Smooth muscle cell (in vitro differentiated cells): Measurements from ENCODE around the gene STARD4. TPM values are rescaled to one million over a fixed set of nuclear protein-coding genes. Genes with fewer than 3 reads are reported as not detected.

Experiments
- DNase-seq: peaks from one replicate; lab custom pipeline; 2025; ENCODE audit not compliant: unreplicated experiment; lab: John Stamatoyannopoulos, UW
- H2AFZ ChIP-seq: fragments of 200-600 bp; sonication (generic); 2 replicates; pipeline ENCODE4 v1.6.0; 2016; ENCODE audit warnings: antibody characterized with exemption, low read depth, mild to moderate bottlenecking
- H3F3A ChIP-seq: fragments of 200-600 bp; sonication (generic); 2 replicates; pipeline ENCODE4 v1.6.0; 2017; ENCODE audit warnings: antibody characterized with exemption, low read depth
- H3K27ac ChIP-seq: fragments of 200-600 bp; sonication (generic); 2 replicates; pipeline ENCODE4 v1.5.1; 2016; ENCODE audit warnings: low read depth, mild to moderate bottlenecking
- H3K27me3 ChIP-seq: fragments of 200-600 bp; sonication (generic); 2 replicates; pipeline ENCODE4 v1.6.1; 2016; ENCODE audit warnings: low read depth, mild to moderate bottlenecking
- H3K36me3 ChIP-seq: fragments of 200-600 bp; sonication (generic); 2 replicates; pipeline ENCODE4 v1.5.1; 2016; ENCODE audit warnings: low read depth
- H3K4me1 ChIP-seq: fragments of 200-600 bp; sonication (generic); 2 replicates; pipeline ENCODE4 v1.5.1; 2016; ENCODE audit warnings: low read depth
- H3K4me2 ChIP-seq: fragments of 200-600 bp; sonication (generic); 2 replicates; pipeline ENCODE4 v1.6.0; 2016; ENCODE audit warnings: mild to moderate bottlenecking
- H3K4me3 ChIP-seq: fragments of 200-600 bp; sonication (generic); 2 replicates; pipeline ENCODE4 v1.5.1; 2016; ENCODE audit warnings: mild to moderate bottlenecking
- H3K79me2 ChIP-seq: fragments of 200-600 bp; sonication (generic); 2 replicates; pipeline ENCODE4 v1.6.0; 2016; ENCODE audit warnings: low read depth, mild to moderate bottlenecking
- H3K9ac ChIP-seq: fragments of 200-600 bp; sonication (generic); 2 replicates; pipeline ENCODE4 v1.6.0; 2016; ENCODE audit warnings: low read depth
- H3K9me3 ChIP-seq: fragments of 200-600 bp; sonication (generic); replicated peaks from 2 replicates; pipeline ENCODE4 v1.5.1; 2016; ENCODE audit warnings: low read depth
- H4K20me1 ChIP-seq: fragments of 200-600 bp; sonication (generic); 2 replicates; pipeline ENCODE4 v1.6.0; 2016; ENCODE audit warnings: low read depth
- CTCF ChIP-seq: fragments of 200-600 bp; sonication (generic); IDR thresholded peaks from 2 replicates; pipeline ENCODE4 v1.5.1; 2017; ENCODE audit warnings: borderline replicate concordance, mild to moderate bottlenecking, antibody characterized with exemption; ENCODE audit not compliant: insufficient read depth, poor library complexity, severe bottlenecking
- WGBS: methylation state at CpG from one replicate; pipeline ENCODE4 v1.1.7; 2016; ENCODE audit warnings: low lambda C conversion rate; 5-methylcytosine and 5-hydroxymethylcytosine counted together
- polyA plus RNA-seq: library from polyadenylated mRNA; unstranded; fragments of >200 nt; fragmentation: Nextera tagmentation; extraction: Ambion mirVana; gene quantifications from 2 replicates; pipeline ENCODE4 v1.2.1, GENCODE V29; 2016
- total RNA-seq: library from RNA; depleted of rRNA; stranded (reverse); fragments of >200 nt; gene quantifications from 2 replicates; pipeline ENCODE4 v1.2.3, GENCODE V29; 2014

STARD4 gene
- total and polyA plus RNA-seq, 2 experiments from 2014 or later = 41.7 to 123 TPM

GRCh38 chr5:111532886-111533582, 20.7 kb upstream of the STARD4 start:
- Histone ChIP-seq H3K9ac (no peak overlapping the region), H4K20me1 (no peaks in the 10 kb centered on the region), H3K4me3 (no peak overlapping the region), H3F3A (no peaks in the 10 kb centered on the region), H3K36me3 (no peaks in the 10 kb centered on the region), H3K4me1 (no peaks in the 10 kb centered on the region), H3K79me2 (no peaks in the 10 kb centered on the region), H3K4me2 (no peak overlapping the region), H2AFZ (peak overlapping the region; percentile 50), H3K27ac (no peak overlapping the region), H3K27me3 (no peaks in the 10 kb centered on the region), H3K9me3 (no peaks in the 10 kb centered on the region)
- no peak for DNase-seq
- TF ChIP-seq CTCF = no peak
- WGBS = 76% methylated on average over 5 of the region's 5 CpGs

- WGBS = 25% methylated on average over 10 of the region's 10 CpGs
- Histone ChIP-seq H3K4me1 (no peaks in the 10 kb centered on the region), H4K20me1 (no peaks in the 10 kb centered on the region), H3K9ac (no peak overlapping the region), H3K4me3 (no peak overlapping the region), H2AFZ (peak overlapping the region; percentile 64), H3K27me3 (no peaks in the 10 kb centered on the region), H3F3A (no peaks in the 10 kb centered on the region), H3K4me2 (peak overlapping the region; percentile 22), H3K27ac (peak overlapping the region; percentile 83), H3K36me3 (no peaks in the 10 kb centered on the region), H3K9me3 (no peaks in the 10 kb centered on the region), H3K79me2 (no peaks in the 10 kb centered on the region)
- DNase-seq = no peak
- TF ChIP-seq CTCF = no peak
These were observed 18.0 kb upstream of the STARD4 start for GRCh38 chr5:111530298-111530740.

GRCh38 chr5:111528056-111528455, 15.7 kb upstream of the STARD4 start:
- no peak overlapping the region for H2AFZ ChIP-seq
- no peak overlapping the region for H3K9ac ChIP-seq
- no peaks in the 10 kb centered on the region for H3K36me3 ChIP-seq
- H4K20me1 ChIP-seq = no peaks in the 10 kb centered on the region
- H3K4me2 ChIP-seq = no peak overlapping the region
- 95% methylated on average over 3 of the region's 3 CpGs for WGBS
- H3K9me3 ChIP-seq = no peaks in the 10 kb centered on the region
- no peaks in the 10 kb centered on the region for H3K27me3 ChIP-seq
- DNase-seq = no peak
- no peaks in the 10 kb centered on the region for H3K4me1 ChIP-seq
- no peak overlapping the region for H3K27ac ChIP-seq
- no peaks in the 10 kb centered on the region for H3K79me2 ChIP-seq
- no peaks in the 10 kb centered on the region for H3F3A ChIP-seq
- no peak for TF ChIP-seq CTCF
- no peak overlapping the region for H3K4me3 ChIP-seq

DNA sequence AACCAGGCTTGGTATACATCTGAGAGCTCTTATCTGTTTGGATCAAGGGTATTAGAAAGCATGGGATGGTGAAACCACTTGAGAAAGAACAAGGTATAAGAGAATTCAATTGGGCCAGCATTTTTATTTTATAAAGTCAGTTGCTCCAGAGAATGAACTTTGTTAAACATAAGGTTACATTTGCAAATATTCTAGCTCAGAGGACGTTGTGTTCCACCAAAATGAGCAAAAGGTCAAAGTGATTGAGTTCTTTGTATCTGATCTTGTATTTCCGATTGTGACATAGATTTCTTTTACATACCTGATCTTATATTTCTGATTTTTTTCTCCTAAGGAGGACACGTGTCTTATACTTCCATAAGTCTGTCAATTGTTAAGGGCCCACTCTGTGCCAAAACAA, 8.6 kb upstream of the STARD4 start:
- DNase-seq = no peak
- no peaks in the 10 kb centered on the region for H3K79me2 ChIP-seq
- H2AFZ ChIP-seq = no peak overlapping the region
- TF ChIP-seq CTCF = no peak
- H3F3A ChIP-seq = no peaks in the 10 kb centered on the region
- no peaks in the 10 kb centered on the region for H4K20me1 ChIP-seq
- H3K9me3 ChIP-seq = no peaks in the 10 kb centered on the region
- no peak overlapping the region for H3K9ac ChIP-seq
- H3K27ac ChIP-seq = no peak overlapping the region
- 85% methylated on average over 3 of the region's 3 CpGs for WGBS
- H3K27me3 ChIP-seq = no peaks in the 10 kb centered on the region
- no peak overlapping the region for H3K4me2 ChIP-seq
- H3K4me1 ChIP-seq = peaks cover 4% of the 10 kb centered on the region
- H3K36me3 ChIP-seq = no peaks in the 10 kb centered on the region
- H3K4me3 ChIP-seq = no peak overlapping the region
